ENCODE measurements around the gene ZFP91. TPM values are rescaled to one million over a fixed set of nuclear protein-coding genes. Genes with fewer than 3 reads are reported as not detected.

The ZFP91 gene
- total RNA-seq, 3 donors from 2014 or later (not counting 1 experiment from before 2014, with no cell fraction given): 54.8 to 61.8 (median 57.8) TPM

DNA sequence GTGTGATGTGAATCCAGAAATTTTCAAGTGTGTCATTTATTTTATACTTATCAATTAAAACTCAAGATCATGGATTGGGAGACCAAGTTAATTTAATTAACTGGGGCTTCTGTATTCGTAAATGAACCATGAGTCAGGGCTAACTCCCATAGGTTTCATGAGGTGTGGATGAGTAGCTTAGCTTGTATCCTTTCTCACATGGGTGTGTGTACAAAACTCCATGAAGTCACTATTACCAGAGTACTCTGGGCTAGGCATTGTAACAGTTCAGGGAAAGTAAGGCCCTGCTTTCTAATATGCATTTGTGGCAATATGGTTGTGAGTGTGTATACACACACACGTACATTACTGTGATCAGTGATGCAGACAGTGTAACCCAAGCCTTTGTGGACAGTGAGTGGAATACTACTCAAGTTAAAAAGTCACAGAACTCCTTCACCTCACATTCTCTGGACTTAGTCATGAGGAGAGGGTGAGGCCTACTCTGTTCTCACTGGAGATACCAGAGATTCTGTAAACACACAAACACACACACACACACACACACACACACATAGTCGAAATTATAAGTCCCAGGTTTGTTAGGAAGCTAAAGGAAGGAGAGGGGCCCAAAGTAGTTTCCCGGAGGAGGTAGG, 47.1 kb downstream of the ZFP91 start:
- no peaks in the 10 kb centered on the region for H3K4me1 ChIP-seq (ENCODE audit: control insufficient read depth, insufficient read depth, low read length)
- no peaks in the 10 kb centered on the region for H3K9me3 ChIP-seq (ENCODE audit: control insufficient read depth, insufficient read depth, low read length)
- H3K27me3 ChIP-seq (ENCODE audit: control insufficient read depth, insufficient read depth, low read length): no peaks in the 10 kb centered on the region
- 100% methylated on average over 1 of the region's 4 CpGs for WGBS (ENCODE audit: insufficient coverage)
- Mint-ChIP-seq H3K27ac (no peak overlapping the region), H3K27me3 (ENCODE audit: low read depth in 2 of 2) (no peaks in the 10 kb centered on the region), H3K9me3 (no peaks in the 10 kb centered on the region), H3K36me3 (peaks cover 13% of the 10 kb centered on the region), H3K4me1 (peaks cover 0 to 5% of the 10 kb centered on the region in 2 donors), H3K4me3 (no peak overlapping the region)
- peaks cover 29% of the 10 kb centered on the region for H3K36me3 ChIP-seq (ENCODE audit: control insufficient read depth, insufficient read depth, low read length)
- DNase-seq (no peak), ATAC-seq (no peak)
- TF ChIP-seq, protein P1, sequence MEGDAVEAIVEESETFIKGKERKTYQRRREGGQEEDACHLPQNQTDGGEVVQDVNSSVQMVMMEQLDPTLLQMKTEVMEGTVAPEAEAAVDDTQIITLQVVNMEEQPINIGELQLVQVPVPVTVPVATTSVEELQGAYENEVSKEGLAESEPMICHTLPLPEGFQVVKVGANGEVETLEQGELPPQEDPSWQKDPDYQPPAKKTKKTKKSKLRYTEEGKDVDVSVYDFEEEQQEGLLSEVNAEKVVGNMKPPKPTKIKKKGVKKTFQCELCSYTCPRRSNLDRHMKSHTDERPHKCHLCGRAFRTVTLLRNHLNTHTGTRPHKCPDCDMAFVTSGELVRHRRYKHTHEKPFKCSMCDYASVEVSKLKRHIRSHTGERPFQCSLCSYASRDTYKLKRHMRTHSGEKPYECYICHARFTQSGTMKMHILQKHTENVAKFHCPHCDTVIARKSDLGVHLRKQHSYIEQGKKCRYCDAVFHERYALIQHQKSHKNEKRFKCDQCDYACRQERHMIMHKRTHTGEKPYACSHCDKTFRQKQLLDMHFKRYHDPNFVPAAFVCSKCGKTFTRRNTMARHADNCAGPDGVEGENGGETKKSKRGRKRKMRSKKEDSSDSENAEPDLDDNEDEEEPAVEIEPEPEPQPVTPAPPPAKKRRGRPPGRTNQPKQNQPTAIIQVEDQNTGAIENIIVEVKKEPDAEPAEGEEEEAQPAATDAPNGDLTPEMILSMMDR (IDR thresholded peaks at IDR 0.05): no peak
- H3K4me3 ChIP-seq (ENCODE audit: low read length): no peak overlapping the region
- intact Hi-C loops (cut with micrococcal nuclease): no loop called here
- H3K27ac ChIP-seq (ENCODE audit: low read length): no peak overlapping the region

DNA sequence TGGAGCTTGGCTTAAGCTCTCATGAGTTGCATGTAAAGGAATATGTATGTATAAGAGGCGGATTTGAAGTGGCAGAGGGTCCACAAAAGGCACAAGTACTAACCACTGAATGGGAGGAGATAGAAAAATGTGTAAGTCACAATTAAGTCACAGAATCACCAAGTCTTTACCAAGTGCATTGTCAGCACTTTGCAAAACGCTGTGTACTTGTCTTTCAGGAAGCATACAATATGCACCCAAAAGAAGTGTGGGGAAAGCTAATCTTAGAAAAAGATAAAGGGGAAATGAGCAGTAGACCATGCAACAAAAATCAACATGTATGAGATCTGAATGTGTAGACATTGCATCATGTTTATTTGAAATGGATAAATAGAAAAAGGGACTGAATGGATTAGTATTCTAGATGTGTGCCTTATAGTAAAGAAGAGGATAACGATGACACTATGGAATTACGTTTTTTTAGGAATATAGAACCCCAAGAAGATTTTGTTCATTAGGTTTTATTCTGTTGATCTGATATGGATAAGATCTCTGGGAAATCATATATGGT, 48.1 kb downstream of the ZFP91 start:
- no peak overlapping the region for H3K4me3 Mint-ChIP-seq
- intact Hi-C loops (cut with micrococcal nuclease): no loop called here
- 80% methylated on average over 4 of the region's 4 CpGs for WGBS (ENCODE audit: insufficient coverage)
- no peak overlapping the region for H3K4me3 ChIP-seq (ENCODE audit: low read length)
- DNase-seq: no peak
- H3K36me3 ChIP-seq (ENCODE audit: control insufficient read depth, insufficient read depth, low read length): peaks cover 26% of the 10 kb centered on the region
- H3K9me3 Mint-ChIP-seq: no peaks in the 10 kb centered on the region
- H3K27ac ChIP-seq (ENCODE audit: low read length): no peak overlapping the region
- H3K9me3 ChIP-seq (ENCODE audit: control insufficient read depth, insufficient read depth, low read length): no peaks in the 10 kb centered on the region
- no peak for ATAC-seq
- H3K27me3 Mint-ChIP-seq (ENCODE audit: low read depth in 2 of 2): no peaks in the 10 kb centered on the region
- H3K4me1 ChIP-seq (ENCODE audit: control insufficient read depth, insufficient read depth, low read length): no peaks in the 10 kb centered on the region
- H3K27me3 ChIP-seq (ENCODE audit: control insufficient read depth, insufficient read depth, low read length): no peaks in the 10 kb centered on the region
- TF ChIP-seq, protein P1 (IDR thresholded peaks at IDR 0.05): no peak
- H3K27ac Mint-ChIP-seq: no peak overlapping the region
- H3K4me1 Mint-ChIP-seq: peaks cover 0 to 3% of the 10 kb centered on the region in 2 donors
- H3K36me3 Mint-ChIP-seq: peaks cover 13% of the 10 kb centered on the region

- Histone ChIP-seq H3K9me3 (ENCODE audit: control insufficient read depth, insufficient read depth, low read length) (no peaks in the 10 kb centered on the region), H3K27me3 (ENCODE audit: control insufficient read depth, insufficient read depth, low read length) (no peaks in the 10 kb centered on the region), H3K4me1 (ENCODE audit: control insufficient read depth, insufficient read depth, low read length) (no peaks in the 10 kb centered on the region), H3K27ac (ENCODE audit: low read length) (no peak overlapping the region), H3K36me3 (ENCODE audit: control insufficient read depth, insufficient read depth, low read length) (peaks cover 13% of the 10 kb centered on the region), H3K4me3 (ENCODE audit: low read length) (no peak overlapping the region)
- Mint-ChIP-seq H3K27me3 (ENCODE audit: low read depth in 2 of 2) (no peaks in the 10 kb centered on the region), H3K36me3 (peaks cover 13% of the 10 kb centered on the region), H3K27ac (no peak overlapping the region), H3K4me3 (no peak overlapping the region), H3K4me1 (no peaks in the 10 kb centered on the region), H3K9me3 (no peaks in the 10 kb centered on the region)
- ATAC-seq: no peak
- intact Hi-C loops (cut with micrococcal nuclease): no loop called here
- DNase-seq: no peak
- TF ChIP-seq, protein P1 (IDR thresholded peaks at IDR 0.05): no peak
- 100% methylated on average over 2 of the region's 3 CpGs for WGBS (ENCODE audit: insufficient coverage)
Measured at GRCh38 chr11:58628446-58628845, 49.6 kb downstream of the ZFP91 start.
